HepG2 (cell line): ENCODE measurements around the gene CLEC3A. TPM values are rescaled to one million over a fixed set of nuclear protein-coding genes. Genes with fewer than 3 reads are reported as not detected.

ENCODE experiments used
- ATAC-seq: fragments of 200-7000 bp; cut with Tn5 transposase; 3 replicates; pipeline ENCODE4 v1.9.1; 2020; ENCODE audit warnings: mild to moderate bottlenecking, moderate library complexity
- BruUV-seq: library from RNA; stranded (reverse); fragments of 400-500 nt; replicated peaks from 2 replicates; lab custom pipeline; 2021; lab: Mats Ljungman, UMichigan
- CTCF ChIA-PET: fragments of 300-600 bp; formaldehyde crosslinking; extraction: SDS; loops from one replicate; lab custom pipeline; 2021; ENCODE audit warnings: low total read pairs, inconsistent platforms, low intra/inter-chr PET ratio; lab: Yijun Ruan, JAX
- POLR2A ChIA-PET: fragments of 350-600 bp; sonication (Branson Sonifier 250); formaldehyde crosslinking; loops from one replicate; lab custom pipeline; 2020; ENCODE audit warnings: antibody characterized with exemption, inconsistent platforms; lab: Yijun Ruan, JAX
- DNase-seq: peaks from one replicate; pipeline ENCODE4 v3.0.0-alpha.2; 2015; ENCODE audit warnings: low spot score
- FAIRE-seq: peaks from 3 replicates; lab custom pipeline; 2011; peaks lifted over from hg19 to GRCh38; lab: Jason Lieb, UNC
- H2AFZ ChIP-seq: one replicate; pipeline ENCODE4 v1.6.1; 2011; ENCODE audit warnings: low read length, inconsistent platforms
- H3K27ac ChIP-seq: fragments of 300-600 bp; 3 replicates; pipeline ENCODE4 v1.8.0; 2011; ENCODE audit warnings: mixed run types, mild to moderate bottlenecking, mixed read lengths, low read length, inconsistent platforms; ENCODE audit not compliant: insufficient read depth; ENCODE audit errors: extremely low read length
- H3K27me3 ChIP-seq, 2 experiments: fragments of 200-600 bp in 1 of 2; 2 replicates in 1 of 2; 3 replicates in 1 of 2; pipeline versions ENCODE4 v1.6.0 to v1.8.0; 2011; ENCODE audit warnings: low read length in 2 of 2, mild to moderate bottlenecking in 2 of 2, moderate library complexity in 2 of 2, inconsistent platforms in 1 of 2; ENCODE audit not compliant: insufficient read depth in 2 of 2, control insufficient read depth in 1 of 2
- H3K36me3 ChIP-seq, 2 experiments: fragments of 200-600 bp in 1 of 2; replicated peaks in 1 of 2; 2 replicates in 1 of 2; 3 replicates in 1 of 2; pipeline versions ENCODE4 v1.5.1 to v1.8.0; 2011; ENCODE audit warnings: low read length in 2 of 2, inconsistent platforms in 1 of 2; ENCODE audit not compliant: insufficient read depth in 2 of 2, control insufficient read depth in 1 of 2
- H3K4me1 ChIP-seq: 2 replicates; pipeline ENCODE4 v1.5.1; 2012; ENCODE audit warnings: low read length, inconsistent platforms; ENCODE audit not compliant: insufficient read depth
- H3K4me2 ChIP-seq: 2 replicates; pipeline ENCODE4 v1.6.0; 2011; ENCODE audit warnings: low read depth, low read length, inconsistent platforms
- H3K4me3 ChIP-seq, 3 experiments: fragments of 200-600 bp in 1 of 3; sonication (generic), shearing (Covaris generic) in 1 of 3; replicated peaks in 1 of 3; 2 replicates each; pipeline ENCODE4 v1.5.1; 2011 to 2016; ENCODE audit warnings: low read length in 3 of 3, inconsistent platforms in 2 of 3, low read depth in 2 of 3, mild to moderate bottlenecking in 2 of 3, control low read depth in 1 of 3, mixed read lengths in 1 of 3; ENCODE audit not compliant: insufficient read depth in 1 of 3
- H3K79me2 ChIP-seq: one replicate; pipeline ENCODE4 v1.6.1; 2011; ENCODE audit warnings: low read length, inconsistent platforms; ENCODE audit not compliant: insufficient read depth
- H3K9ac ChIP-seq: 2 replicates; pipeline ENCODE4 v1.6.0; 2011; ENCODE audit warnings: mild to moderate bottlenecking, low read depth, low read length, inconsistent platforms; ENCODE audit not compliant: insufficient read depth
- H3K9me3 ChIP-seq: 2 replicates; pipeline ENCODE4 v1.5.1; 2012; ENCODE audit warnings: mild to moderate bottlenecking, low read length
- H4K20me1 ChIP-seq: 2 replicates; pipeline ENCODE4 v1.6.0; 2011; ENCODE audit warnings: inconsistent platforms, mild to moderate bottlenecking, low read length, moderate library complexity; ENCODE audit not compliant: insufficient read depth
- CREB1 ChIP-seq, 2 experiments: fragments of 450-650 bp in 1 of 2; IDR thresholded peaks; 2 replicates each; pipeline ENCODE4 v1.6.1; 2016 to 2017; ENCODE audit warnings: control low read depth in 1 of 2, mild to moderate bottlenecking in 1 of 2, missing compliant biosample characterization in 1 of 2, missing genetic modification characterization in 1 of 2
- EP300 ChIP-seq, 3 experiments: sonication (generic) in 1 of 3; formaldehyde crosslinking in 1 of 3; IDR thresholded peaks; 2 replicates each; pipeline versions ENCODE4 v1.5.1 to v1.6.1; 2011 to 2020; ENCODE audit warnings: low read depth in 2 of 3, low read length in 2 of 3, borderline replicate concordance in 1 of 3, improper control_type of control experiment in 1 of 3, mild to moderate bottlenecking in 1 of 3, missing genetic modification reagents in 1 of 3, moderate library complexity in 1 of 3
- HNRNPUL1 ChIP-seq: fragments of 200-400 bp; formaldehyde crosslinking; IDR thresholded peaks from 2 replicates; pipeline ENCODE4 v1.6.1; 2017; ENCODE audit warnings: low read depth, mild to moderate bottlenecking, low read length, moderate library complexity
- ZBTB7A ChIP-seq: sonication (generic); formaldehyde crosslinking; IDR thresholded peaks from 2 replicates; pipeline ENCODE4 v1.8.0; 2022; ENCODE audit warnings: mild to moderate bottlenecking, missing genetic modification reagents
- ZNF10 ChIP-seq: sonication (generic); formaldehyde crosslinking; IDR thresholded peaks from 2 replicates; pipeline ENCODE4 v1.4.0; 2020; ENCODE audit warnings: mild to moderate bottlenecking, low read depth, missing genetic modification reagents, borderline replicate concordance
- ZNF451 ChIP-seq: sonication (generic); formaldehyde crosslinking; IDR thresholded peaks from 2 replicates; pipeline ENCODE4 v1.5.0; 2020; ENCODE audit warnings: mild to moderate bottlenecking, missing genetic modification reagents
- WGBS: methylation state at CpG from one replicate; pipeline ENCODE4 v1.1.6; 2017; ENCODE audit warnings: low lambda C conversion rate; 5-methylcytosine and 5-hydroxymethylcytosine counted together
- in situ Hi-C: cut with HindIII; loops from 2 replicates; pipeline ENCODE4 v1.10.0; 2017; ENCODE audit warnings: low pct_unique_long_range_greater_than_20kb; ENCODE audit not compliant: extremely low pct_ligation_motif_present
- intact Hi-C: fragments of 100-400 bp; cut with micrococcal nuclease; formaldehyde crosslinking; loops from one replicate; pipeline ENCODE4 v1.10.0; 2022; ENCODE audit not compliant: unreplicated experiment
- polyA plus RNA-seq, 8 experiments: library from polyadenylated mRNA; depleted of rRNA in 3 of 8; stranded (reverse) in 7 of 8; unstranded in 1 of 8; fragments of >200 nt; fragmentation: Illumina TruSeq in 4 of 8; extraction: Trizol in 4 of 8; gene quantifications; 2 replicates each; pipeline versions ENCODE4 v1.2.1 to v1.2.3, GENCODE V29; 2011 to 2016; ENCODE audit warnings: low read depth in 4 of 8, missing spikeins in 1 of 8, mixed read lengths in 1 of 8; ENCODE audit not compliant: insufficient read depth in 1 of 8
- total RNA-seq, 5 experiments: library from RNA; depleted of rRNA; stranded (reverse); fragments of >200 nt; fragmentation: Illumina TruSeq; extraction: Trizol; gene quantifications; 2 replicates each; pipeline ENCODE4 v1.2.3, GENCODE V29; 2016; ENCODE audit warnings: low read depth in 1 of 5
- TF ChIP-seq, protein P1 (sequence below): sonication (generic); formaldehyde crosslinking; IDR thresholded peaks from 2 replicates; pipeline ENCODE4 v1.5.0; 2020; ENCODE audit warnings: mild to moderate bottlenecking, missing genetic modification reagents, moderate library complexity

Gene CLEC3A
- total and polyA plus RNA-seq, 2 of the 13 experiments (the other 11 are each of a cell fraction or from before 2014, with no cell fraction given): not detected

DNA sequence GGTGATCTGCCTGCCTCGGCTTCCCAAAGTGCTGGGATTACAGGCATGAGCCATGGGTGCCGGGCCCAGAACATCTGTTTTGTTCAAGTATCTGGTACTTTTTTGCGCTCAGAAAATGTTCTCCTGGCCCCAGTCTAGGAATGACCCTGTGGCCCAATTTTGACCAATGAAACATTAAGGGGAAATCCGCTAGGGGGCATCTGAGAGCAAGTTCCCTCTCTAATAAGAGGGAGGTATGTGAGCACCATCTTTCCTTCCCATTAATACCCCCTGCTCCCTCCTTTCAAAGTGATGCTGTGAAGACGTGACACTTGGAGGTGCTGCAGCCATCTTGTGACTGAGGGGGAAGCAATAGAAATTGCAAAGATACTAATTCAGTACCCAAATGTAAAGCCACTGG lies 16.5 kb upstream of the CLEC3A start:
- FAIRE-seq: no peak

GRCh38 chr16:78007121-78007520 lies 15.2 kb upstream of the CLEC3A start:
- H3K27ac ChIP-seq: no peak overlapping the region
- TF ChIP-seq HNRNPUL1 (no peak), CREB1 (IDR thresholded peaks at IDR 0.05) (peak; percentile 30; the same call in 1 of the 2 replicates), CREB1 (CRISPR knock-in tag; IDR thresholded peaks at IDR 0.05) (no peak)
- TF ChIP-seq, all 625 proteins: peak for 1
- intact Hi-C loops (loop anchor here (10.0 kb wide), 1 partner anchor 772 kb away; no protein-coding TSS in a partner anchor), in situ Hi-C loops (no loop called here)
- H3K4me2 ChIP-seq: no peak overlapping the region
- H2AFZ ChIP-seq: no peak overlapping the region
- ATAC-seq (no peak), DNase-seq (no peak), FAIRE-seq (no peak)
- H3K4me1 ChIP-seq: peaks cover 13% of the 10 kb centered on the region
- no peak overlapping the region for H3K4me3 ChIP-seq
- 34% methylated on average over 3 of the region's 3 CpGs for WGBS
- POLR2A ChIA-PET: no interaction called here
- no peaks in the 10 kb centered on the region for H3K36me3 ChIP-seq
- H3K9me3 ChIP-seq: no peaks in the 10 kb centered on the region
- BruUV-seq: no TSS peak
- H3K27me3 ChIP-seq: peaks cover 0 to 5% of the 10 kb centered on the region in 2 experiments; a peak in 1 of 5 replicates
- H3K9ac ChIP-seq: no peak overlapping the region
- CTCF ChIA-PET: no interaction called here
- no peaks in the 10 kb centered on the region for H3K79me2 ChIP-seq
- no peaks in the 10 kb centered on the region for H4K20me1 ChIP-seq

More for the DNA sequence above, 16.5 kb upstream of the CLEC3A start:
- in situ Hi-C loops (no loop called here), intact Hi-C loops (loop anchor here (10.0 kb wide), 1 partner anchor 771 kb away; no protein-coding TSS in a partner anchor)
- Histone ChIP-seq H3K4me3 (no peak overlapping the region), H3K4me2 (no peak overlapping the region), H2AFZ (no peak overlapping the region), H3K4me1 (peaks cover 13% of the 10 kb centered on the region), H3K36me3 (no peaks in the 10 kb centered on the region), H3K27me3 (peaks cover 0 to 5% of the 10 kb centered on the region in 2 experiments; a peak in 1 of 5 replicates), H3K9me3 (no peaks in the 10 kb centered on the region), H4K20me1 (no peaks in the 10 kb centered on the region), H3K27ac (no peak overlapping the region), H3K79me2 (no peaks in the 10 kb centered on the region), H3K9ac (no peak overlapping the region)
- ATAC-seq (no peak), DNase-seq (no peak)
- no peak for TF ChIP-seq ZBTB7A (CRISPR knock-in tag)
- TF ChIP-seq EP300 (IDR thresholded peaks at IDR 0.05; ENCODE audit: low read depth in 2 of 2, low read length in 2 of 2): no peak
- no peak for TF ChIP-seq EP300 (CRISPR knock-in tag; IDR thresholded peaks at IDR 0.05; ENCODE audit: borderline replicate concordance)
- TF ChIP-seq, protein P1, sequence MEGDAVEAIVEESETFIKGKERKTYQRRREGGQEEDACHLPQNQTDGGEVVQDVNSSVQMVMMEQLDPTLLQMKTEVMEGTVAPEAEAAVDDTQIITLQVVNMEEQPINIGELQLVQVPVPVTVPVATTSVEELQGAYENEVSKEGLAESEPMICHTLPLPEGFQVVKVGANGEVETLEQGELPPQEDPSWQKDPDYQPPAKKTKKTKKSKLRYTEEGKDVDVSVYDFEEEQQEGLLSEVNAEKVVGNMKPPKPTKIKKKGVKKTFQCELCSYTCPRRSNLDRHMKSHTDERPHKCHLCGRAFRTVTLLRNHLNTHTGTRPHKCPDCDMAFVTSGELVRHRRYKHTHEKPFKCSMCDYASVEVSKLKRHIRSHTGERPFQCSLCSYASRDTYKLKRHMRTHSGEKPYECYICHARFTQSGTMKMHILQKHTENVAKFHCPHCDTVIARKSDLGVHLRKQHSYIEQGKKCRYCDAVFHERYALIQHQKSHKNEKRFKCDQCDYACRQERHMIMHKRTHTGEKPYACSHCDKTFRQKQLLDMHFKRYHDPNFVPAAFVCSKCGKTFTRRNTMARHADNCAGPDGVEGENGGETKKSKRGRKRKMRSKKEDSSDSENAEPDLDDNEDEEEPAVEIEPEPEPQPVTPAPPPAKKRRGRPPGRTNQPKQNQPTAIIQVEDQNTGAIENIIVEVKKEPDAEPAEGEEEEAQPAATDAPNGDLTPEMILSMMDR (CRISPR knock-in tag): 0 out of 2 replicates have a peak, but pooled peaks have one; percentile 20
- no peak for TF ChIP-seq ZNF451 (CRISPR knock-in tag)
- no peak for TF ChIP-seq ZNF10 (CRISPR knock-in tag)
- ChIA-PET CTCF (no interaction called here), POLR2A (no interaction called here)
- 27% methylated on average over 5 of the region's 5 CpGs for WGBS
- no TSS peak for BruUV-seq
